Kidney epithelial cell (primary cell): ENCODE results near the gene TAF4B. TPM values are rescaled to one million over a fixed set of nuclear protein-coding genes. Genes with fewer than 3 reads are reported as not detected.

Experiments used
- DNase-seq: peaks from one replicate; pipeline ENCODE4 v3.0.0-alpha.2; 2010; ENCODE audit warnings: low read depth
- H3K27me3 ChIP-seq: 2 replicates; pipeline ENCODE4 v1.6.0; 2011; ENCODE audit warnings: low read length; ENCODE audit not compliant: control insufficient read depth, insufficient read depth
- H3K36me3 ChIP-seq: 2 replicates; pipeline ENCODE4 v1.5.1; 2011; ENCODE audit warnings: low read length; ENCODE audit not compliant: control insufficient read depth, insufficient read depth
- H3K4me3 ChIP-seq: 2 replicates; pipeline ENCODE4 v1.5.1; 2011; ENCODE audit warnings: low read depth, mild to moderate bottlenecking, control low read depth, low read length
- total RNA-seq: library from RNA; depleted of rRNA; stranded (reverse); fragments of >200 nt; gene quantifications from 2 replicates; pipeline ENCODE4 v1.2.3, GENCODE V29; 2015
- TF ChIP-seq, protein P1 (sequence below): IDR thresholded peaks from 2 replicates; pipeline ENCODE4 v1.5.1; 2011; ENCODE audit warnings: mild to moderate bottlenecking, moderate library complexity, low read length, control low read depth, inconsistent platforms; ENCODE audit not compliant: insufficient read depth, poor library complexity, severe bottlenecking

TAF4B gene
- total RNA-seq, 1 donor from 2014 or later: 6.9 TPM

- no peak for DNase-seq
- TF ChIP-seq, protein P1, sequence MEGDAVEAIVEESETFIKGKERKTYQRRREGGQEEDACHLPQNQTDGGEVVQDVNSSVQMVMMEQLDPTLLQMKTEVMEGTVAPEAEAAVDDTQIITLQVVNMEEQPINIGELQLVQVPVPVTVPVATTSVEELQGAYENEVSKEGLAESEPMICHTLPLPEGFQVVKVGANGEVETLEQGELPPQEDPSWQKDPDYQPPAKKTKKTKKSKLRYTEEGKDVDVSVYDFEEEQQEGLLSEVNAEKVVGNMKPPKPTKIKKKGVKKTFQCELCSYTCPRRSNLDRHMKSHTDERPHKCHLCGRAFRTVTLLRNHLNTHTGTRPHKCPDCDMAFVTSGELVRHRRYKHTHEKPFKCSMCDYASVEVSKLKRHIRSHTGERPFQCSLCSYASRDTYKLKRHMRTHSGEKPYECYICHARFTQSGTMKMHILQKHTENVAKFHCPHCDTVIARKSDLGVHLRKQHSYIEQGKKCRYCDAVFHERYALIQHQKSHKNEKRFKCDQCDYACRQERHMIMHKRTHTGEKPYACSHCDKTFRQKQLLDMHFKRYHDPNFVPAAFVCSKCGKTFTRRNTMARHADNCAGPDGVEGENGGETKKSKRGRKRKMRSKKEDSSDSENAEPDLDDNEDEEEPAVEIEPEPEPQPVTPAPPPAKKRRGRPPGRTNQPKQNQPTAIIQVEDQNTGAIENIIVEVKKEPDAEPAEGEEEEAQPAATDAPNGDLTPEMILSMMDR: no peak
- Histone ChIP-seq H3K27me3 (no peaks in the 10 kb centered on the region), H3K4me3 (no peak overlapping the region), H3K36me3 (no peaks in the 10 kb centered on the region)
These were observed 190.5 kb downstream of the TAF4B start for GRCh38 chr18:26416652-26417150.

- TF ChIP-seq, protein P1: no peak
- H3K4me3 ChIP-seq: no peak overlapping the region
- no peaks in the 10 kb centered on the region for H3K36me3 ChIP-seq
- DNase-seq: no peak
- H3K27me3 ChIP-seq: no peaks in the 10 kb centered on the region
These were observed 190.9 kb downstream of the TAF4B start for GRCh38 chr18:26417190-26417589.

DNA sequence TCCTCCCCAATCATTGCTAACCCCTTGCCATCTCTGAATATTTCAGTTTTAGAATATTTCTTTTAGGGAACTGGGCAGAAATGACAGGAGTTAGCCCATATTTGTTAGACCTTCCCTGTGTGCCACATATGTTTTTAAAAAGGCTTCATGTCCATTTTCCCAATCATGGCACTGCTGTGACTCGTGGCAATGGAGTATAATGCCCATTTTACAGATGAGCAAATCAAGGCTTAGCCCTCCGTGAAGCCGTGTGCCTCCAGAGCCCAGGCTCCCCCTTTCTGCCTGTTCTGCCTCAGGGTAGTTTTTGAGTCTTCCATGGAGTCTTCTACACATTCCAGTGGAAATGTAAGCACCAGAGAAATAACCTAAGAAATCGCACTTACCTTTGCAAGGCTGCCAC, 192.0 kb downstream of the TAF4B start:
- TF ChIP-seq, protein P1: no peak
- DNase-seq: no peak
- Histone ChIP-seq H3K36me3 (no peaks in the 10 kb centered on the region), H3K4me3 (no peak overlapping the region), H3K27me3 (no peaks in the 10 kb centered on the region)

GRCh38 chr18:26419746-26420145, 193.5 kb downstream of the TAF4B start:
- no peak for DNase-seq
- TF ChIP-seq, protein P1: no peak
- H3K36me3 ChIP-seq: no peaks in the 10 kb centered on the region
- H3K27me3 ChIP-seq: no peaks in the 10 kb centered on the region
- no peak overlapping the region for H3K4me3 ChIP-seq

DNA sequence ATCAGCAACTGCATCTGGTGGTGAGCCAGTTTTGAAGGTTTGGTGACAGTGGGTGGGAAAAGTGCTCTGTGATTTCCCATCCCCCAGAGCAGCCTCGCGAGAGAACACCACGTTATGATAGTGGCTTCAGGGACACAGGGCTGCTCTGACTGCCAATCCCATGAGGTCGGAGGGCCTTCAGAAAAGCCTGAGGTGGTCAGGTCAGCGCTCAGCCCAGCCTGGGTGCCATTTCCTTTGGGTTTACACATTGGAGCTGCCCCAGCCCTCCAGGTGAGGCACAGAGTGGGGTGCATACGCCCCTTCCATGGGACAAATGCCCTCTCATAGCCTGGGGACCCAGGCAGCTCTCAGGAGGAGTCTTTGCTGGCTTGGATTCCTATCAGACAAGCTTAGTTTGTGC, 195.3 kb downstream of the TAF4B start:
- TF ChIP-seq, protein P1: no peak
- no peak overlapping the region for H3K4me3 ChIP-seq
- H3K36me3 ChIP-seq: no peaks in the 10 kb centered on the region
- DNase-seq: no peak
- no peaks in the 10 kb centered on the region for H3K27me3 ChIP-seq

GRCh38 chr18:26421931-26422330, 195.7 kb downstream of the TAF4B start:
- Histone ChIP-seq H3K36me3 (no peaks in the 10 kb centered on the region), H3K4me3 (no peak overlapping the region), H3K27me3 (no peaks in the 10 kb centered on the region)
- DNase-seq: no peak
- TF ChIP-seq, protein P1: no peak
